CD4-positive, alpha-beta T cell treated with Interferon alpha-2 for 1 hour (primary cell): Measurements from ENCODE around the gene TIMM13.
A peak's percentile ranks its signal among the peaks of the same experiment; 100 is the strongest.
"Not testable (repeated sequence)": the region's sequence is repeated elsewhere in the genome, so short reads cannot be mapped to it uniquely, and the experiment has no call there.

Source experiments
- DNase-seq, 2 donors: peaks; one replicate each; pipeline ENCODE4 v3.0.0-alpha.2; 2020 to 2022

Gene TIMM13

DNA sequence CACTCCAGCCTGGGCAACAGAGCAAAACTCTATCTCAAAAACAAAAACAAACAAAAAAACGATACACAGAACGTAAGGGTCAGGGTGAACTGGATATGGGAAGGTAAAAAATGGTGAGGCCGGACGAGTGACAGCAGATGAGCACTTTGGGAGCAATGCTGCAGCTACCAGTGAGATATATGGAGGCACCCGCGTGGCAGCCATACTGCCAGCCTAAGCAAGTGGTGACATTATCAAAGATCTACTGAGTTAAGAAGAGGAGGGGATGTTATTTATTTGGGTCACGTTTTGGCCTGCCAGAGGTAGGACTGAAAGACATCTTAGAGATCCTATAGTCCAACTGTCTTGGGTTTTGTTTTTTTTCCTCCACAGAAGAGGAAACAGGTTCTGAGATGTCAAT lies 14.2 kb downstream of the TIMM13 start:
- DNase-seq: no peak

DNA sequence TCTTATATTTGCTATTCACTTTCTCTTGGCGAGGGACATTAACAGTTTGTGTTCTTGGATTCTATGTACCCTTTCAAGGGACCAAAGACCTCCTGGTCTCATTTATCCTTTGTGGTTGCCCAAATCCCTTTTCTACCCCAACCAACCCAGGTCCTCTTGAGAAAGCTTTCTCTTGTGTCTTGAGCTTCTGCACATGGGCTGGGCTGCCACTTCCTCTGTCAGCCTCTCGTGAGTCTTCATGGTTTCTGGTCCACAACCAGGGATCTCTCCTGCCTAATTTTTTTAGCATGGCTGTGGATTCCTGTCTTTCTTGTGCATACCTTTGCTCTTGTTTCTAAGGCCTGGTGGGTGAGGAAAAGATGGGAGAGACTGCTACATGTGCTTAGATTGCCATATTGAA lies 14.9 kb downstream of the TIMM13 start:
- no peak for DNase-seq

GRCh38 chr19:2411709-2412108 lies 15.7 kb downstream of the TIMM13 start:
- no peak for DNase-seq

DNA sequence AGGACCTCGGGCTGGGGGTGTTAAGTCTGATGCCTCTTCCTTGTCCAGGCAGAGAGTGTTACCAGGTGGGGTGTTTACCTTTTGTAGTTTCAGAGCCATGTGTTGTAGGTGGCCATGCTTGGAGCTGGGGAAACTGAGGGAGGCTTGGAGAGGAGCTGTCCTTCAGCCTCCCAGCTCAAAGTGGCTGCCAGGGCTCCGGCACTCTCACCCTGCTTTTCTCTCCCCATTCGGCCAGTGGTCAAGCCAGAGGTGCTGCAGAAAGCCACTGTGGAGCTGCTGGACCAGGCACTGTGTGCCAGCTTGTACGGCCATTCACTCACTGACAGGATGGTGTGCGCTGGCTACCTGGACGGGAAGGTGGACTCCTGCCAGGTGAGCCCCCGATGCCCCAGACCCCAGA lies 17.4 kb downstream of the TIMM13 start:
- DNase-seq: no peak

- no peak for DNase-seq
Observed at GRCh38 chr19:2409352-2409912, 18.0 kb downstream of the TIMM13 start.

DNA sequence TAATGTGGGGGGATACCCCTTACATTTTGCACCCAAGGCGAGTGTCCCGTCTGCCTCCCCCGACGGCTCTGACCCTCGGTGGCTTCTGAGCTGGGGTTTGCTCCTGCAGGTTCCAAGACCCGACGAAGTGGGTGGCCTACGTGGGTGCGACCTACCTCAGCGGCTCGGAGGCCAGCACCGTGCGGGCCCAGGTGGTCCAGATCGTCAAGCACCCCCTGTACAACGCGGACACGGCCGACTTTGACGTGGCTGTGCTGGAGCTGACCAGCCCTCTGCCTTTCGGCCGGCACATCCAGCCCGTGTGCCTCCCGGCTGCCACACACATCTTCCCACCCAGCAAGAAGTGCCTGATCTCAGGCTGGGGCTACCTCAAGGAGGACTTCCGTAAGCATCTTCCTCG lies 19.1 kb downstream of the TIMM13 start:
- no peak for DNase-seq

DNA sequence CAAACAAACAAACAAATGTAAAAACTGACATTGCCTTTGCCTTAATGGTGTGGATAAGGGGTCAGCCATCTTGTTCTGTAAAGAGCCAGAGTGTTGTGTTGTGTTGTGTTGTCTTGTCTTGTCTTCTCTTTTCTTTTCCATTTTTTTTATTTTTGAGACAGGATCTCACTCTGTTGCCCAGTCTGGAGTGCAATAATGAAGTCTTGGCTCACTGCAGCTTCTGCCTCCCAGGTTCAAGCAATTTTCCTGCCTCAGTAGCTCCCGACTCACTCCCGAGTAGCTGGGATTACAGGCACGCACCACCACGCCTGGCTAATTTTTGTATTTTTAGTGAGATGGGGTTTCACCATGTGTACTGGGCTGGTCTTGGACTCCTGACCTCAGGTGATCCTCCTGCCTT lies 27.8 kb downstream of the TIMM13 start:
- no peak for DNase-seq

DNA sequence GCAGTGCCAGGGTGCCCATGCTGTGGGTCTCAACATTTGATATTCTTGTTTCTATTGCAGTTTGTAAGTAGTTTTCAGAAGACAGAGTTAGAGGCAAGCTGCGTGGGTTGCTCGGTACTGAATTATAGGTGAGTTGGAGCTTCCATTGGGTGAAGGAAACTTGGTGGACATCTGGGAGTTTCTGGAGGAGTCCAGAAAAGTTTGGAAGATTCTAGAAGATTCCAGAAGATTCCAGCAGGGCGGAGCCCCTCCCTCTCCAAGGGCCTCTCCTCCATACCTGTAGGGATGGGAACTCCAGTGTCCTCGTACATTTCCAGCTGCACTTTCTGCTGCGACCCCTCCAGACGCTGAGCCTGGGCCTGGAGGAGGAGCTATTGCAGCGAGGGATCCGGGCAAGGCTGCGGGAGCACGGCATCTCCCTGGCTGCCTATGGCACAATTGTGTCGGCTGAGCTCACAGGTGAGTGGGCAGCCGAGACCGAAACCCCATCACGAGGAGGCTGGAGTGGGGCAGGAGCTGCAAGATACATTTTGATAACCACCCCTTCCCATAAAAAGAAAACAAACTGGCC lies 28.6 kb downstream of the TIMM13 start:
- no peak for DNase-seq

DNA sequence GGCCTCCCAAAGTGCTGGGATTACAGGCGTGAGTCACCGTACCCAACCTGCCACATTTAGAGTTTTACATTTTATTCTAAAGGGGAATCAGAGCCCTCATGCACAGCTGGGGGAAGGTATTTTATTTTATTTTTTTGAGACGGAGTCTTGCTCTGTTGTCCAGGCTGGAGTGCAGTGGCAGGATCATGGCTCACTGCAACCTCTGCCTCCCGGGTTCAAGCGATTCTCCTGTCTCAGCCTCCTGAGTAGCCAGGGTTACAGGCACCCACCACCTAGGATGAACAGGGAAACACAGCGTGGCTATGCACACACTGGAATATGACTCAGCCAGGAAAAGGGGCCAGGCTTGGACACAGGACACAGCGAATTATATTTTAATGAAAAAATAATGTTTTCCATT lies 30.2 kb downstream of the TIMM13 start:
- DNase-seq: not testable (repeated sequence)

DNA sequence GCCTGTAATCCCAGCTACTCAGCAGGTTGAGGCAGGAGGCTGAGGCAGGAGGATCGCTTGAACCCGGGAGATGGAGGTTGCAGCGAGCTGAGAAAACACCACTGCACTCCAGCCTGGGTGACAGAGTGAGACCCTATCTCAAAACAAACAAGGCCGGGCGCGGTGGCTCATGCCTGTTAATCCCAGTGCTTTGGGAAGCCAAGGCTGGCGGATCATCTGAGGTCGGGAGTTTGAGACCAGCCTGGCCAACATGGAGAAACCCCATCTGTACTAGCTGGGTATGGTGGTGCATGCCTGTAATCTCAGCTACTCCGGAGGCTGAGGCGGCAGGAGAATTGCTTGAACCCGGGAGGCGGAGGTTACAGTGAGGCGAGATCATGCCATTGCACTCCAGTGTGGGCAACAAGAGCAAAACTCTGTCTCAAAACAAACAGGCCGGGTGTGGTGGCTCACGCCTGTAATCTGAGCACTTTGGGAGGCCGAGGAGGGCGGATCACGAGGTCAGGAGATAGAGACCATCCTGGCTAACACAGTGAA lies 32.0 kb downstream of the TIMM13 start:
- not testable (repeated sequence) for DNase-seq

DNA sequence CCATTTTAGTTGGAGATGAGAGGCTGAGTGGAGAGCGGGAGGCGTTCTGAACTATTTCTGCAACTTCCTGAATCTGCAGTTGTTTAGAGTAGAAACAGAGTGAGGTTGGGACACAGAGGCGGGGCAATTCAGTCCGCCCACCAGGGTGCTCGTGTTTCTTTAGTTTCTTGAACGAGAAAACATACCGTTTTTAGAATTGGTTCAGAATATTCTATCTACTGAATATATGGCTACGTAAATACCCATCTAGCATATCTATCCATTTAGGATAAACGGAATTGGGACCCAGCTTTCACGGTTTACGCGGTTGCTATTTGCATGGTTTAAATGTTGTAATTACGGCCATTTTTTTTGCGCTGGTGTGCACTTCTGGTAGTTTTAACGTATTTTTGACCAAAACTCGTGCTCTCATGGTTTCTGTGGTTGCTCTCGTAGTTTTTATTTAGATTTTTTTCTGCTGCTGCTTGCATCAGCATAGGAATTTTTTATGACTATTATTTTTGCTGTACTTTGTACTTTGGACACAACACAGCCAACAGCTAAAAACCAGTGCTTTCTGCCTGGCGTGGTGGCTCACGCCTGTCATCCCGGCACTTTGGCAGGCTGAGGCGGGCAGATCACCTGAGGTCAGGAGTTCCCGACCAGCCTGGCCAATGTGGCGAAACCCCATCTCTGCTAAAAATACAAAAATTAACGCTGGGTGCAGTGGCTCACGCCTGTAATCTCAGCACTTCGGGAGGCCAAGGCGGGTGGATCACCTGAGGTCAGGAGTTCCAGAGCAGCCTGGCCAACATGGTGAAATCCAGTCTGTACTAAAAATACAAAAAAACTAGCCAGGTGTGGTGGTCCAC lies 32.7 kb downstream of the TIMM13 start:
- DNase-seq: peak; percentile 22 to 25

- peak in 1 of 2 donors; percentile 22 for DNase-seq
Observed at GRCh38 chr19:2394054-2394441, 33.3 kb downstream of the TIMM13 start.

GRCh38 chr19:2392899-2393298 lies 34.5 kb downstream of the TIMM13 start:
- DNase-seq: peak in 1 of 2 donors; percentile 26

- no peak for DNase-seq
Observed at GRCh38 chr19:2392366-2392765, 35.0 kb downstream of the TIMM13 start.

- DNase-seq: peak; percentile 60 to 76
Observed at GRCh38 chr19:2391118-2391725, 36.2 kb downstream of the TIMM13 start.

DNA sequence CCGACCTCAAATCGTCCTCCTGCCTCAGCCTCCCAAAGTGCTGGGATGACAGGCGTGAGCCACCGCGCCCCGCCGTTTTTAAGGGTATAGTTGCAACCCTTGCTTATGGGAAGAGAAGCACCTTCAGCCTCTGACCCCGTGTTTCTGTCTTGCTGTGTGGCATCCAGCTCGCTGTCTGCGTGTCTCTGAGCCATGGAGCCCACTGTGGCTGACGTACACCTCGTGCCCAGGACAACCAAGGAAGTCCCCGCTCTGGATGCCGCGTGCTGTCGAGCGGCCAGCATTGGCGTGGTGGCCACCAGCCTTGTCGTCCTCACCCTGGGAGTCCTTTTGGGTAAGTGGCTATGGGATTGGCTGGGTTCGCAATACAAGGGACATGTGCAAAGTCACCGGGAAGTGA lies 37.8 kb downstream of the TIMM13 start:
- DNase-seq: no peak

- no peak for DNase-seq
Observed at GRCh38 chr19:2387367-2388288, 39.8 kb downstream of the TIMM13 start.

DNA sequence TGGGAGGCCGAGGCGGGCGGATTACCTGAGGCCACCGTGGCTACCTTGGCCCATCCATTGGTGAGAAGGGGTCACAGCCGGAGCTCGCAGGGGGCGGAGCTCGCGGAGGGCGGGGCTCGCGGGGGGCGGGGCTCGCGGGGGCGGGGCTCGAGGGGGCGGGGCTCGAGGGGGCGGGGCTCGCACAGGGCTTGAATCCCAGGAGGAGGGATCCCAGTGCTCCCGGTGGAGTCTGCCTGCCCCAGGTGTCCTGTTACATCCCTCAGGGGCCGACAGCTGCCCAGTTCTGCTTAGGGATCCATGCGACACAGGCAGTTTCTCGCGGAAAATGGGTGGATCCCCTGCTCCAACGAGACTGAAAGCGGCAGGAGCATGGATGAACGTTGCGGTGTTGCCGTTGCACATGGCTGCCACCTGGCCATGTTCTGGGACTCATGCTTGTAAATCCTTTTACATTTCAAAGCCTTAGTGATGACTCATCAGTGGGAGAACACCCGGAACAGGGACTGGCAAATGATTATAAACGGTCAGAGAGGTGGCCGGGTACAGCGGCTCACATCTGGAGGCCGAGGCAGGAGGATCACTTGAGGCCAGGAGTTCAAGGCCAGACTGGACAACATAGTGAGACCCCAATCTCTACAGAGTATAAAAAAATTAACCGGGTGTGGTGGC lies 42.2 kb downstream of the TIMM13 start:
- no peak for DNase-seq

- DNase-seq: no peak
Observed at GRCh38 chr19:2382530-2383222, 44.7 kb downstream of the TIMM13 start.

DNA sequence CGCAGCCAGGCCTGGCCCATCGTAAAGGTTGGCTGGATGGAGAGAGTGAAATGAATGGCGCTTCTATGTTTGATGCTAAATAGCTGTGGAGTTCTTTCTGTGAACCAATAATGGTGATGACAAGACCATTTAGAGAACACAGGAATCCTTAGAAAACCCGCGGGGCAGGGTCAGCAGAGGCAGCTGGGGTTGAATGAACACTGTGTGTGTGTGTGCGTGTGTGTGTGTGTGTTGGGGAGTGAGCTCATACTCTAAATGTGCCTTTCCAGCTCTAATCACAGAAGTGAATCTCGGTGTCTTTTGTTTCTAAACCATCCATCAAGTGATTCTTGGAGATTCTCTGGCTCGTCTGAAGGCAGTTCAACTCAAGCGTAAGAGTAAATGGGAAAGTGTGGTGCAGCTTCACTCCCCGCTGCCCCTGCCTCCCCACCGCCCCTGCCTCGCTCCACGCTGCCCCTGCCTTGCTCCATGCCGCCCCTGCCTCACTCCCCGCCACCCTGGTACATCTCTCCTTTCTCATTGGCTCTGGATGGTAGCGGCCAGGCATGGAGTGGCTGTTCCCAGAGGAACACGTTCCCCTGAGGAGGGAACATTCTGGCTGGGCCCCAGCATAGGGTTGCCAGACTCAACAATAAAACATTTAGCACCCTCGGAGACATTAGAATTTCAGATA lies 46.1 kb downstream of the TIMM13 start:
- no peak for DNase-seq

DNA sequence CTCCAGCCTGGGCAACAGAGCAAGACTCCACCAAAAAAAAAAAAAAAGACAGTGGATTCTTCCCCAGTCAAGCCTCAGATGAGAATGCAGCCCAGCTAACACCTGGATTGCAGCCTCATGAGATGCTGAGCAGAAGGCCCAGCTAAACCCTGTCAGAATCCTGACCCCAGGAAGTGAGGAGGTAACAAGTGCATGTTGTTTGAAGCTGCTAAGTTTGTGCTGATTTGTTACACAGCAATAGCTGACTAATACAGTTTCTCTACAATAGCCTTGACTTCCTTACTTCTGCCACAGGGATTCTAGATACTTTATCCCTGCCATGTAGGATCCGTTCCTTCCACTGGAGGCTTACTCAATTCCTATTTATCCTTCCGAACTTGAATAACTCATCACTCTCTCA lies 46.8 kb downstream of the TIMM13 start:
- DNase-seq: no peak
